Stimulated activated CD4-positive, alpha-beta T cell treated with anti-CD3 and anti-CD28 coated beads, Interleukin-1b, Interleukin-23, amount 100 ng/mL, for 24 hours (primary cell): ENCODE data around the gene ZDHHC8.

ENCODE experiments used
- DNase-seq, 4 experiments: peaks; one replicate each; pipeline ENCODE4 v3.0.0-alpha.2; 2020; ENCODE audit warnings: low read depth in 4 of 4, low spot score in 1 of 4

ZDHHC8 gene

DNA sequence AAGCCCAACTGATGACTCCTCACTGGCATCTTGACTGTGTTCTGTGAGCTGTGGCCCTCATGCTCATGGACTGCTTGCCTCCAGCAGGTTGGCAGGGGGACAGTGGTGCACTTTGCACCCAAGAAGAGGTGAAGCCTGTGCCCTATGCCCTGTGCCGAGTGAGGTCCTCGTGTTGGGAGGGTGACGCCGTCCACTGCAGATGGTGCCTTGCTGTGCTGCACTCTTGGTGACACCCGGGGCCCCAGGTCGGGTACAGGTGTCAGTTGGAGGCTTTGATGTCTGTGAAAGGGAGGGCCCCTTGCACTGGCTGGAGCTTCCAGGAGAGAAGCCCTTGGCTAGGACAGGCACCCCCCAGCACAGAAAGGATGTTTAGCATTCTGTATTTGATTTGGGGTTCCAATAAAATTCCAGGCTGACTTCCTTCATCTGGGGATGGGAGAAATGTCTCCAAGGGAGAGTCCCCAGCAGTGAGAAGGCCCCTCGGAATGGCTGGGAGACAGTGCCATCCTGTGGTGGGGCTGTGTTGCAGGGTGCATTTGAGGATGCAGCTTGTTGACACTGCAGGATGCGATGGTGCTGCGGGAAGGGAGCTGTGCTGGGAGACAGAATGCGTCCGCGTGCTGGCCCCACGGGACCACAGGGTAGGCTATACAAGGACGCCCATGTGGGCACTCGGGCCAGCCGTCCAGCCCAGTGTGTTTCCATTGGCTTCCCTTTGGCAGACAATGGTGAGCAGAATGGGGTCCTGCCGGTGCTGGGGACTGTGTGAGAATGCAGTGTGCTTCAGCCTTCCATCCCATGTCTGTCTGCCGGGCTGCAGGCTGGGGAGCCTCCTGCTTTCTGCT lies 2.5 kb upstream of the ZDHHC8 start:
- peak in 1 of 4 experiments; percentile 37 for DNase-seq

DNA sequence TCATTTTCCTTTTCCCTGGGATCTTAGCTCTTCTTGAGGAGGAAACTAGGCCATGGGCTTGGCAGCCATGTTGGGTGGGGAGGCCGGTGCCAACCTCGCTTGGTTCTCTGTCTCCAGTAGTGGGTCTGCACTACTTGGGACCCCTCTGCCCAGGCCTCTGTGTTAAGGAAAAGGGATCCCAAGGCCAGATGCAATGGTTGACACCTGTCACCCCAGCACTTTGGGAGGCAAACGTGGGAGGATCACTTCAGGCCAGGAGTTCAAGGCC lies 1.9 kb upstream of the ZDHHC8 start:
- DNase-seq = no peak

DNA sequence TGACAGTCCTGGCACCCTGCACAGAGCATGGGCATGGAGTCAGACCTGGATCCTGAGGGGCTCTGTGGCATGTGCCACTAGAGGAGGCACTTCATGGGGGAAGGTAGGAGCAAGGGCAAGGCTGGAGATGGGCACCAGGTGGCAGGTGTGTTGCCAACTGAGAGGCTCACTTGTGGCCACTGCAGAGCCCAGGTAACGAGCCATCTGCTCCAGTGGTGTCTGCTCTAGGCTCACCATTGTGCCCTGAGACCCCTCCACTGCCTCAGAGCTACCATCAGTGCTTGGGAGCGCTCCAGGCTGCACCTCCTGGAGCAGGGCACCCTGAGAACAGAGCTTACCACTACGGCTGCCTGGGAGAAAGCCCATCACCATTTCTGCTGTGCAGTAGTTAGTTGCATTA lies 1.3 kb upstream of the ZDHHC8 start:
- no peak for DNase-seq

DNA sequence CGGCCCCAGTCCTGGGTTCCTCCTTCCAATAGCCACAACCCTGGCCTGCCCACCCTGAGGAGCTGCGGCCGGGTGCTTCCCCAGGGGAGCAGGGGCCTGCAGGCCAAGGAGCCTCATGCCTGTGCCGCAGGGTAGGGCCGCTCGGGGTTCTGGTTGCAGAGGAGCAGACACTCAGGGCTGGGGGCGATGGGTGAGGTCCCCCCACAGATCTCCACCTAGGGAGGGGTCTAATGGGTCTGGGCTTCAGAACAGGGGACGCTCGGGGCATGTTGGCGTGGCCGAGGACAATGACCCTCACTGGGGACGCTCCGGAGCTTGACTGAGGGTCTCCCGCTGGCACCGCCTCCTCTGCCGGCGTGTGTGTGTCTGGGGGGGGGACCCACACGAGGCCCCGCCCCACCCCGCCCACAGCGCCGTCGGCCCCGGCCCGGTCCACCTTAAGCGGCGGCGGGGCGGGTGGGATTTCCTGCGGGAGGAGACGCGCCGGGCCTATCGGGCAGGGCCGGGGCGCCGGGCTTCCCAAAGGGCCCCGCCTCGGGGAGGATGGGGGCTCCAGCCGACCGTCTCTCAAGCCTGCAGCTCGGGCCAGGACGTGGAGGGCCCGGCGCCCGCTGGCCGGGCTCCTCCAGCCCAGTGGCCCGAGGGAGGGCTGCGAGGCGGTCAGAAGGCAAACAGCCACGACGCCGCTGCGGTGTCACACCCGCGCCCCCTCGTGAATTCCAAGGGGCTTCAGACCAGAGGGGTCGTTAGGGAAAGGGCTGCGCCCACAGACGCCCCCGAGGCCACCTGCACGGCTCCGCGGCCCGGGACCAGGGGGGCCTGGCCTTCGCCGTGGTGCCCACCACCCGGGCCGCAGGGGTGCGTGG lies 640 bp upstream of the ZDHHC8 start:
- peak; percentile 63 to 78 (median 72) for DNase-seq

DNA sequence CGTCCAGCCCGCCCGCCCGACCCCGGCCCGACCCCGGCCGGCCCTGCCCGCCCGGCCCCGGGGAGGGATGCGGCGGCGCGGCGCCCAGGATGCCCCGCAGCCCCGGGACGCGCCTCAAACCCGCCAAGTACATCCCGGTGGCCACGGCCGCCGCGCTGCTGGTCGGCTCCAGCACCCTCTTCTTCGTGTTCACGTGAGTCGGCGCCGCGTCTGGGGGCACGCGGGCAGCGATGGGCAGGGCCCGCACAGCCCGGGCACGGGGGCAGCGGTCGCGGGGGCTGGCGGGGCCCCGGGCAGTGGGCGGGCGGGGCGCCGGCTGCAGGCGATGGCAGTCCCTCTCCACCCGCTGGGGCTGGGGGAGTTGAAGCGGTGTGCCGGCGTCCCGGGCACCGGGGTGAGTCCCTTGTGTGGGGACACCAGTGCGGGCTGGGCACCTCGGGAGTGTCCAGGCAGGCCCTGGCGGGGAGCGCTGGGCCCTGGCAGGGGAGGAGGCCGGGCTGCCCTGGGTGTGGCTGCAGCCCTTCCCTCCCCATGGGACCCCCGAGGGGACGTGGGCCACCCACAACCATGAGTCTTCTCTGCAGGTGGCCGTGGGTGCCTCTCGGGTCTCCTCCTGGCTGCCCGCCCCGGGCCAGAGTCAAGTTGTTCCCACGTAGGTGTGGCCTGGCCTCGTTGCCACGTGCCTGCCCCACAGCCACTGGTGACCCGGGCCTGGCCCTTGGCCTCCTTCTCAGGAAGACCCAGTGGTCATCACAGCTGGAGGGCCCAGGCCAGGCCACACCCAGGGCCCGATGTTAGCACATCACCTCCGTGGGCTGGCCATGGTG lies 468 bp downstream of the ZDHHC8 start:
- DNase-seq = no peak

DNA sequence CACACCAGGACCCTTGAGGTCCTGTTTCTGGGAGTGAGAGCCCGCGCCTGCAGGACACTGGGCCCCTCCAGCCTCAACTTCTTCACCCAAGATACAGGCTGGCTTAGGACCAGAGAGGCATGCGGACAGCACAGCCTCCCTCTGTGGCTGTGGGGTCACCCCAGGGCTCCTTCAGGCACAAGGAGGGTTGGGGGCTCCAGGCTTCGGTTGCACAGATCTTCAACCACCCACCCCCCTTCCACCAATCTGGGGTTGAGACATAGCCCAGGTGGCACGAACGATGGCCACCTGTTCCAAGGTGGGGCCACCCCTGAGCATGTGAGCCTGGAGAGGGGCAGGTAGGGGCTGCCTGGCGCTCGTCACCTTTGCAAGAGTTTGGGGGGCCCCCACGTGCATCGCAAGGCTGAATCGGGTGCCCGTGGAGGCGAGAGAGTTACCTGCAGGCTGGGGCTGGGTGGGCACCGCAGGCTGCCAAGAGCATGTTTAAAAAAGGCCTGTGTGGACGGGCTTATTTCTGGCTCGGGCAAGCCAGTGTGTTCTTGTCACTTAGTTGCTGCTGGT lies 1.2 kb downstream of the ZDHHC8 start:
- DNase-seq = no peak

DNA sequence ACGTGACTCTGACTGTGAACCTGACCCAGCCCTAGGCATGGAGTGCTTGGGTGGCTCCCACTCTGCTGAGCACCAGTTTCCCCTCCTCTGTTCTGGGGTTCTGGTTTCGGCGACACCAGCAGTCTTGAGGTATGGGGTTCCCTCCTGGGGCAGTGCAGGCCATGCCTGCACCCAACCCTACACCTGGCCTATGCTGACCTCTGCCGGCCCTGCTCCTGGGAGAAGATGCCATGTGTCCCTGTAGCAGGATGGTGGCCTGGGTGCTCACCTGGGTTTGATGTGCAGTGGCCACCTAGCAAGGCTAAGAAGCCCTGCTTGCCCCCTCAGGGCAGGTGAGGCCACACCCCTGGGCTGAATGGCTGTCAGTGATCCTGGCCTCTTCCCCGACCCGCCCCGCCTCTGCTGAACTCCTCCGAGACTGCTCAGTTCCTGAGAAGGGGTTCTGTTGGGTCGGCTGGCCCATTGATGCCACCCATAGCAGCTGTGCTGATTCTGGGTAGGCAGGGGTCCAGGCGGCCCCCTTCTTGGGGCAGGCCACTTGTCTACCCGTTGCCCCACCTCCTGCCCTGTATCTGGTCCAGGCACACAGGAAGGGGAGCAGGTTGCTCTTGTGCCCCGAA lies 2.4 kb downstream of the ZDHHC8 start:
- no peak for DNase-seq

DNA sequence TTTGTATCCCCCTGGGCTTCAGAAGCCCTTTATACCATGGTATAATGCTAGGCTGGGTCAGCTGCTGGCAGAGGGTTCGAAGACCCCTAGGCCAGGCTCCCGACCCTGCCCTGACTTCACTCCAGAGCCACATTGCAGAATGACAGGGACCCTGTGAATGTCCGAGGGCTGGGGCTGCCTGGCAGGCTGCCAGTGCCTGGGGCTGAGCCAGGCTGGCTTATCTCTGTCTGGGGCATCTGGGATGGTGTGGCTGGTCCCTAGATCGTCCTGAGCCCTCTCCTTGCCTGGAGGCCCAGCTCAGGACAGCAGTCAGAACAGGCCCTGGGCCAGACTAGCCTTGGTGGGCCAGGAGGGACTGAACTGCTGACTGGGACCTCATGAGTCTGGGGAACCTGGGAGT lies 3.7 kb downstream of the ZDHHC8 start:
- no peak for DNase-seq

DNA sequence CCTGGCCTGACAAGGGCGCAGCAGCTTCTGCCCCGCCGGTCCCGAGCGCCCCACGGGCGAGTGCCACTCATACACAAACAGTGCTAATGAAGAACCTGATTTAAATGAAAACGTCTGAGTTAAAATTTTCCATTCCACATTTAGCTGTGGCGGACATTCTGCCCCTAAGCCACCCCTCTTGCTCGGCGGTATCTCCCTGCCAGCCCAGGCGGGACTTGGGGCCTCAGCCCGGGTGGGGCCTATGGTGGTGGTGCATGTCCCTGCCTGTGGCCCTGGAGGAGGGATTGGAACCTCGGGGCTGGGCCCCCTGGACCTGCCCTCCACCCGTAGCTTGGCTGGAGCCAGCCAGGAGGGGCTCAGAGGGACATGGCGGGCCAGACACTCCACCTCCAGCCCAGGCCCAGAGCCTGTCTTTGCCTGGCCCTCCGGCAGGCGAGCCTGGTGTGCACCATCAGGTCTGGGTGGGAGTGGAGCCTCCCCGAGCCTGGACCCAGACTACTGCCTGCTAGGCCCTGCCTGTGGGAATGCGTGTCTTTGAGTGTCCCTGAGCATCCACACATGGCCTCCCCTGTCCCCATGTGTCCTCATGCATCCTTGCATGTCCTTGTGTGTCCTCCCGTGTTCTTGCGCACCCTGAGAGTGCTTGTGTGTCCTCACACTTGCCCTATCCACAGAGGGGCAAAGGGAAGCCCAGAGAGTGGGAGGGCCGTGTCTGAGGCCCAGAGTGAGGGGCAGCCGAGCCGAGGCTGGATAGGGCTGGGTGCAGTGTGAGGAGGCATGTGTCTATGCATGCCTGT lies 4.4 kb downstream of the ZDHHC8 start:
- no peak for DNase-seq

DNA sequence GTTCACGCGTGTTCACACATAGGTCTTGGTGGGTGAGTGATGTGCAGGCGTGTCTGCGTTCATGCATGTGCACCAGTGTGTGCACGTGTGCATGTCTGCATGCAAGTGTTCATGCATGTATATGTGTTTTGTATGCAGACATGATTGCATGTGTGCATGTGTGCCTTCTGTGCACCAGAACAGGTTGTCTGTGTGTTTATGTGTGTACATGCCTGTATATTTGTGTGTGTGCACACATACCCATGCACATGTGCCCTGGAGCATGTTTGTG lies 4.9 kb downstream of the ZDHHC8 start:
- no peak for DNase-seq

DNA sequence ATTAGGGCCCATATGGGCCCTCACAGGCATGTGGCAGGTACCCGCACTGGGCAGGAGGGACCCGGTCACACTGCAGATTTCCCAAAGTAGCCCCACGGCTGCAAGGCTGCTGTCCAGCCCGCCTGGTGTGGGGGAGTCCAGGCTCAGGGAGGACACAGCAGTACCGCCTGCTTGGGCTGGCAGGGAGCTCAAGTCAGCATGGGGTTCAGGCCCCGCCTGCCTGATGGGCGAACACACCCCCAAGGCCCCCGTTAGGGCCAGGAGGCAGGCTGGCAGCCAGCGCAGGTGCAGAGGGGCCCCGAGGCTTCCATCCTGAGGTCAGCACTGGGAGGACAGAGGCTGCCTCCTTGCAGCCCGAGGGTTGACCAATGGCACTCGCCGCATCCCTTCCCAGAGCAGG lies 5.5 kb downstream of the ZDHHC8 start:
- DNase-seq = no peak

DNA sequence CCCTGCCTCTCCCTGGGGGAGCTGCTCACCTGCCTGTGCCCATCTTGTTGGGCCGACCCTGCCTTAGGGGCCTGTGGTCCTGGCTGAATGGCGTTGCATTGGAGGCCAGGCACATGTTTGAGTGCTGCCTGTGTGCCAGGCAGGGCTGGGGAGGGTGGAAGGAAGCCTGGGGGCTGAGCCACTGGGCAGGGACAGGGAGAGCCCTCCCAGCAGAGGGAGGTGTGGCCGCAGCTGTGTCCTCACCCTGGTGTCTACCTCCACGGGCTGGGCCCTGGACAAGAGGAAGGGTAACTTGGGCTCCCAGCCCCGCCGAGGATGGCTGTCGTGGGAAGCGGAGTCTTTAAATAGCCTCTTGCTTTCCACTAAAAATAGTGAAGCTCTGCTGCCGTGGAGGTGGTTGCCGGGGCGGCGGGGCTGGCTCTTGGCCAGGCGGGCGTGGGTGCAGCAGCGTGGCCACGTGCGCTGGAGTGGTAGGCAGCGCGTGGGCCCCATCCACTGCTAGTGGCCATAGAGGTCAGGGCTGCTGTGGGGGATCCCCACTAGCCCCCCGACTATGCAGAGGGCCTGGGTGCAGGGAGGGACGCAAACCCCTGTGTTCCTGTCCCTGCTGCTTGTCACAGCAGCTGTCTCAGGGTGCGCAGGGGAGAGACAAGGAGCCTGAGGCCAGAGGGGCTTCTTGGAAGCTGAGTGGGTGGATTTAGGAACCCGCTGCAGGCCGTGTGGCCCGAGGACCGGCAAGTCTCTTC lies 6.2 kb downstream of the ZDHHC8 start:
- no peak for DNase-seq

DNA sequence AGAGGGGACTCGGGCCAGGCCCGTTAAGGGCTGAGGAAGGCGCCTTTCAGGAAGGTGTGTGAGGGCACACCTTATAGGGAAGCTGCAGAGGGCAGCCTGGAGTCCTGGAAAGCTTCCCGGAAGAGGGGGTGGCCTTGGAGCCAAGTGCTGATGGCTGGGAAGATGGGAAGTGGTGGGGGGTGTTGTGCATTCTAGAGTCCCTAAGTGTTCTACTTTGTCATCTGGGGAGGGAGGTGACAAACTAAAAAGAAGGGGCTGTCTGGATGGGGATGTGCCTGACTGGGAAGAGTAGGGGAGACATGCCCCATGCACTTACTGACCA lies 6.8 kb downstream of the ZDHHC8 start:
- no peak for DNase-seq

DNA sequence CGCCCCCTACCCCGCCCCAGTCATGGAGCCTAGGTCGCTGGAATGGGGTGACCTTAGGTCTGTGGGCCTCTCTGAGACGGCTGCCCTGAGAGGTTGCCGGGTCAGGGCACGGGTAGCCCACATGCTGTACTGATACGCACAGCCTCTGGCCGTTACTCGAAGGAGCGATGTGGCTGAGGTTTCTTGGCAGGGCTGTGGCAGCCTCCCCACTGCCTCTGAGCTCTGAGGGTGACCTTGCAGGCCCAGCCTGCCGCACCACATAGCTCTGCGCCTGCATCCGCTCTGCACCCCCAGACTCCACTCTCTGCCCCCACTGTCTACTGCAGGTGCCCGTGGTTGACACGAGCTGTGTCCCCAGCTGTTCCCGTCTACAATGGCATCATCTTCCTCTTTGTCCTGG lies 7.3 kb downstream of the ZDHHC8 start:
- no peak for DNase-seq

DNA sequence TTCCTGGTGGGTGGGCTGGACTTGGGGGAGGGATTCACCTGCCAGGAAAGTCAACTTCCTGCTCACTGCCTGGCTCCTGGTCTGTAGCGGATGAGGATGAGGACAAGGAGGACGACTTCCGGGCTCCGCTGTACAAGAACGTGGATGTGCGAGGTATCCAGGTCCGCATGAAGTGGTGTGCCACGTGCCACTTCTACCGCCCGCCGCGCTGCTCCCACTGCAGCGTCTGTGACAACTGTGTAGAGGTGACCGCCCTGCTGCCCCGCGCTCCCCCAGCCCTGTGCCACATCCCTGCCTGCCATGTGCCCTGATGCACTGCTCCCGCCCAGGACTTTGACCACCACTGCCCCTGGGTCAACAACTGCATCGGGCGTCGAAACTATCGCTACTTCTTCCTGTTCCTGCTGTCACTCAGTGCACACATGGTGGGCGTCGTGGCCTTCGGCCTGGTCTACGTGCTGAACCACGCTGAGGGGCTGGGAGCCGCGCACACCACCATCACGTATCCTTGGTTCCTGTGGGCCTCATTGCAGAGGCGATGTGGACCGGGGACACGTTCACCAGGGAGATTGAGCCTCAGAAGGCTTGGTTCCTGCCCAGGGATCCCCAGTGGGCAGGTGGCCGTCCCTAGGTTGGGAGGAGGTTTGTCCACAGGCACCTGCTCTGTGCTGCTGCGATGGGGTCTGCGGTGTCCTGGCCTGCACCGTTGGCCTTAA lies 7.9 kb downstream of the ZDHHC8 start:
- DNase-seq = no peak

DNA sequence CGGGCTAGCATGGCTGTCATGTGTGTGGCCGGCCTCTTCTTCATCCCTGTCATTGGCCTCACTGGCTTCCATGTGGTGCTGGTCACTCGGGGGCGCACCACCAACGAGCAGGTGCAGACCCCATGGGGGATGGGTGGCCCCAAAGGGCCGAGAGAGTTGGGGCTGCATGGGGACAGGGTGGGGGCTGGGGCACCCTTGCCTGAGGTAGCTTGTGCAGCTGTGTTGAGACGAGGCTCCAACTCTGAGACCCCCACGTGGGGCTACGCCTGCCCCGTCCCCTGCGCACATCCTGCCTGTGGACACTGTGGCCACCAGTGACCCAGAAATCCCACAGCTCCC lies 8.5 kb downstream of the ZDHHC8 start:
- no peak for DNase-seq

DNA sequence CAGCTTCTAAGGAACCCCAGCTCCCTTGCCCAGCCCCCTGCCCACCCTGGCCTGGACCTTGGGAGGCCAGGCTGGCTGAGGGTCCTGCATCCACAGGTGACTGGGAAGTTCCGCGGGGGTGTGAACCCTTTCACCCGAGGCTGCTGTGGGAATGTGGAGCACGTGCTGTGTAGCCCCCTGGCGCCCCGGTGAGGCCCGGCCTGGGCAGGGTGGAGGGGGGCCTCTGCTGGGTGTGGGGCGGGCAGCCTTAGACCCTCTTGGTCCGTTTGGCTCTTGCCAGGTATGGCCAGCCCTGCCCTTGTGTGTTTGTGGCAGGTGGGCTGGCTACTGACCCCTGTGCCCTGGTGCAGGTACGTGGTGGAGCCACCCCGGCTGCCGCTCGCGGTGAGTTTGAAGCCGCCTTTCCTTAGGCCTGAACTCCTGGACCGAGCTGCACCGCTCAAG lies 8.9 kb downstream of the ZDHHC8 start:
- DNase-seq = no peak

DNA sequence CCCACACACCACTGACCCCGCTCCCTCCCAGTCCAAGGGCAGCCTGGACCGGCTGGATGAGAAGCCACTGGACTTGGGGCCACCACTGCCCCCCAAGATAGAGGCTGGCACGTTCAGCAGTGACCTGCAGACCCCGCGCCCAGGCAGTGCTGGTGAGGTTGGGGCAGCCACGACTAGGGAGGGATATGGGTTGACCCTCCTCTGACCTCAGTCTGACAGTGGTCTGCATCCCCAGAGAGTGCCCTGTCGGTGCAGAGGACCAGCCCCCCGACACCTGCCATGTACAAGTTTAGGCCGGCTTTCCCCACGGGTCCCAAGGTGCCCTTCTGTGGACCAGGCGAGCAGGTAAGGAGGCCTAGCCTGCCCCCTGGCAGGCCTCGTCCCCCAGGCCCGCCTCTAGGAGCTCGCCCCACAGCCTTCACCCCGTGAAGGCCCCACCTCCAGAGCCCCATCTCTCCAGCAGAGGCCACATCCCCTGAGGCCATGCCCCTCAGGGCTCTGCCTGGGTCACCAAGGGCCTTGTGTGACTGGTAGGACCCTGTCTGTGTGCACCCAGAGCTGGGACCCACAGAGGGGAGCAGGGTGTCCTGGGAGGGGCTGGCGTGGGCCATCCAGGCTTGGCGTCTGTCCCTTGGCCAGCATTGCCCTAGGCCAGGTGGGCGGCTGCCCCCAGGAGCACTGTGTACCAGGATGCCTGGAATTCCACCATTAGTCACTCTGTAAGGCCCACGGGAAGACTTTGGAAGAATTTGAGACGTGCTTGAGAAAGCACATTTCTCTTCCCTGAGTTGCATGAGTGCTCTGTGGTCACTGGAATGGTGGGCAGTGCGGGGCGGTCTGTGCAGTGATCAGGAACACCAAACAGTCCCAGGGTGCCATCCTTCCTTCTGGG lies 9.8 kb downstream of the ZDHHC8 start:
- DNase-seq = no peak
